Activated CD8-positive, alpha-beta T cell treated with anti-CD3 and anti-CD28 coated beads for 36 hours (primary cell): ENCODE measurements around the gene MAGEB3. TPM values are rescaled to one million over a fixed set of nuclear protein-coding genes. Genes with fewer than 3 reads are reported as not detected.

Source experiments
- ATAC-seq: fragments of 200-7000 bp; cut with Tn5 transposase; one replicate; pipeline ENCODE4 v1.10.0; 2021; ENCODE audit warnings: mild to moderate bottlenecking, moderate library complexity
- CTCF ChIA-PET: fragments of 350-600 bp; sonication (Branson Sonifier 250); formaldehyde crosslinking; loops from one replicate; lab custom pipeline; 2021; ENCODE audit warnings: antibody characterized with exemption; lab: Charles Lee
- POLR2A ChIA-PET: fragments of 350-600 bp; sonication (Branson Sonifier 250); formaldehyde crosslinking; loops from one replicate; lab custom pipeline; 2021; ENCODE audit warnings: antibody characterized with exemption; lab: Charles Lee
- DNase-seq: peaks from one replicate; pipeline ENCODE4 v3.0.0-alpha.2; 2020
- H3K27ac Mint-ChIP-seq: one replicate; pipeline ENCODE4 v1.8.0; 2021; ENCODE audit warnings: mild to moderate bottlenecking, mixed read lengths
- H3K27me3 Mint-ChIP-seq: one replicate; pipeline ENCODE4 v1.8.0; 2021; ENCODE audit warnings: mixed read lengths
- H3K36me3 Mint-ChIP-seq: one replicate; pipeline ENCODE4 v1.8.0; 2021; ENCODE audit warnings: low read depth, mixed read lengths
- H3K4me1 Mint-ChIP-seq: one replicate; pipeline ENCODE4 v1.8.0; 2021; ENCODE audit warnings: low read depth, mixed read lengths
- H3K4me3 Mint-ChIP-seq: one replicate; pipeline ENCODE4 v1.8.0; 2021; ENCODE audit warnings: mild to moderate bottlenecking, moderate library complexity, mixed read lengths
- H3K9me3 Mint-ChIP-seq: one replicate; pipeline ENCODE4 v1.8.0; 2021; ENCODE audit warnings: mixed read lengths
- intact Hi-C: fragments of 100-400 bp; cut with micrococcal nuclease; formaldehyde crosslinking; loops from one replicate; pipeline ENCODE4 v1.10.0; 2022
- total RNA-seq, 2 experiments: library from RNA; stranded (reverse); gene quantifications; one replicate each; pipeline ENCODE4 v1.2.3, GENCODE V29; 2021
- TF ChIP-seq, protein P1 (sequence below): fragments of 200-600 bp; IDR thresholded peaks from one replicate; pipeline ENCODE4 v1.8.0; 2022; ENCODE audit warnings: antibody characterized with exemption, mild to moderate bottlenecking

Gene MAGEB3
- total RNA-seq, 2 experiments from 2014 or later: not detected

DNA sequence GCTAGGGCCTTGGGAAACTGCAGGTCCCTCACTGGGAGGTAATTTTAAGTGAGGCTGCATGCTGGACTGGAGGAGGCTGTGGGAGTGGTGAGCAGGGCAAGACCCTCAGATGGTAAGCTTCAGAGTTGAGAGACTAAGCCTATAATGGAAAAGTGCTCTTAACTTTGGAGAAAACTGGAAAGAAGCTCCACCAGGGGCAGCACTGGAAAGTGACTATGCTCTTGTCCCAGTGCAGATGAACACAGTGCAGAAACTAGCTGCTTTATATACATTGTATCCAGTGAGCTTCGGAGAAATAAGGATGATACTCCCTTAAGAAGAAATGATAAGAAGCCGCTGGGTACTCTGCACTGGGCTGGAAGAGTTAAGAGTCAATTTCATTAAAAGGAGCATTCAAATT is 18.3 kb upstream of the MAGEB3 start:
- no peaks in the 10 kb centered on the region for H3K27me3 Mint-ChIP-seq
- H3K4me1 Mint-ChIP-seq: no peaks in the 10 kb centered on the region
- no peak overlapping the region for H3K27ac Mint-ChIP-seq
- no peaks in the 10 kb centered on the region for H3K9me3 Mint-ChIP-seq
- TF ChIP-seq, protein P1, sequence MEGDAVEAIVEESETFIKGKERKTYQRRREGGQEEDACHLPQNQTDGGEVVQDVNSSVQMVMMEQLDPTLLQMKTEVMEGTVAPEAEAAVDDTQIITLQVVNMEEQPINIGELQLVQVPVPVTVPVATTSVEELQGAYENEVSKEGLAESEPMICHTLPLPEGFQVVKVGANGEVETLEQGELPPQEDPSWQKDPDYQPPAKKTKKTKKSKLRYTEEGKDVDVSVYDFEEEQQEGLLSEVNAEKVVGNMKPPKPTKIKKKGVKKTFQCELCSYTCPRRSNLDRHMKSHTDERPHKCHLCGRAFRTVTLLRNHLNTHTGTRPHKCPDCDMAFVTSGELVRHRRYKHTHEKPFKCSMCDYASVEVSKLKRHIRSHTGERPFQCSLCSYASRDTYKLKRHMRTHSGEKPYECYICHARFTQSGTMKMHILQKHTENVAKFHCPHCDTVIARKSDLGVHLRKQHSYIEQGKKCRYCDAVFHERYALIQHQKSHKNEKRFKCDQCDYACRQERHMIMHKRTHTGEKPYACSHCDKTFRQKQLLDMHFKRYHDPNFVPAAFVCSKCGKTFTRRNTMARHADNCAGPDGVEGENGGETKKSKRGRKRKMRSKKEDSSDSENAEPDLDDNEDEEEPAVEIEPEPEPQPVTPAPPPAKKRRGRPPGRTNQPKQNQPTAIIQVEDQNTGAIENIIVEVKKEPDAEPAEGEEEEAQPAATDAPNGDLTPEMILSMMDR: no peak
- ChIA-PET CTCF (no interaction called here), POLR2A (interaction anchor here (0.7 kb wide), 1 partner anchor 241 kb away, joined by 3 read pairs; no protein-coding TSS in a partner anchor)
- ATAC-seq (no peak), DNase-seq (no peak)
- intact Hi-C loops: no loop called here
- no peak overlapping the region for H3K4me3 Mint-ChIP-seq
- no peaks in the 10 kb centered on the region for H3K36me3 Mint-ChIP-seq

DNA sequence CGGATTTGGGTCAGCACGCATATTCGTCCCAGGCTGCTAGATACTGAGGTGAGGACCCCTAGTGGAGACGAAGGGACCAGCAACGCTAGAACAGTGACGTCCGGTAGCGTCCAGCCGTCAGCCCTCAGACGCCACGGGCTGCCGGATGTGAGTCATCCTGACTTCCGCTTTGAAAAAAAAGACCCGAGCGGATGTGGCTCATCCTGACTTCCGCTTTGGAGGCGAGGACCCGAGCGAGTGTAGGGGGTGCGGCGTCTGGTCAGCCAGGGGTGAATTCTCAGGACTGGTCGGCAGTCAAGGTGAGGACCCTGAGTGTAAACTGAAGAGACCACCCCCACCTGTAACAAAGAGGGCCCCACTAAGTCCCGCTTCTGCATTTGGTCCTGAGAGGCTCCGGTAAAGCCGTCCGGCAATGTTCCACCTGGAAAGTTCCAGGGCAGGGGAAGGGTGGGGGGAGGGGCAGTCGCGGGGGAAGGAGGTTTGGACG is 15.1 kb upstream of the MAGEB3 start, which contains the start of gene MAGEB2:
Gene MAGEB2 (plus strand): TSS at position 207 of the 487 bp plus-strand sequence. CDS start 3,018 bp downstream, outside the sequence.
- Mint-ChIP-seq H3K9me3 (no peaks in the 10 kb centered on the region), H3K27ac (no peak within 1 kb of the TSS), H3K36me3 (no peaks in the 10 kb centered on the region), H3K4me3 (no peak within 1 kb of the TSS), H3K4me1 (no peaks in the 10 kb centered on the region), H3K27me3 (no peaks in the 10 kb centered on the region)
- TF ChIP-seq, protein P1: no peak
- ATAC-seq: no peak
- intact Hi-C loops: no loop called here
- DNase-seq: no peak
- POLR2A ChIA-PET: no interaction called here
- CTCF ChIA-PET: no interaction called here

DNA sequence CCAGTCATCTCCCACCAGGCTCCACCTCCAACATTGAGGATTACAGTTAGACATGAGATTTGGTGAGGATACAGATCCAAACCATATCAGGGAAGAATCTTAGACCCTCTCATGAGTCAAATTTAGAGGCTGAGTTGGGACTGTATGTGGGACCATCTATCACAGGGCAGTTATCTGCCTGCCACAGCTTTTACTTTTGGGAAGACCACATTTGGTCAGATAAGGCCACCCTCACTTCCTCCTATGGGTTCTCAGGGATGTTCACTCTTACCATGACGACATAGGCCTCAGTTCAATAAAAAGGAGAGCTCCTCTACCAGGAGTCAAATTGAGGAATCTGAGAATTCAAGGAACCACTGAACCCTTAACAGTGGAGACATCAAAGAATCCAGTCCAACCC is 13.0 kb upstream of the MAGEB3 start:
- ChIA-PET CTCF (no interaction called here), POLR2A (no interaction called here)
- TF ChIP-seq, protein P1: no peak
- intact Hi-C loops: no loop called here
- H3K4me3 Mint-ChIP-seq: no peak overlapping the region
- ATAC-seq (no peak), DNase-seq (no peak)
- H3K27ac Mint-ChIP-seq: no peak overlapping the region
- no peaks in the 10 kb centered on the region for H3K9me3 Mint-ChIP-seq
- H3K36me3 Mint-ChIP-seq: no peaks in the 10 kb centered on the region
- no peaks in the 10 kb centered on the region for H3K27me3 Mint-ChIP-seq
- H3K4me1 Mint-ChIP-seq: no peaks in the 10 kb centered on the region

DNA sequence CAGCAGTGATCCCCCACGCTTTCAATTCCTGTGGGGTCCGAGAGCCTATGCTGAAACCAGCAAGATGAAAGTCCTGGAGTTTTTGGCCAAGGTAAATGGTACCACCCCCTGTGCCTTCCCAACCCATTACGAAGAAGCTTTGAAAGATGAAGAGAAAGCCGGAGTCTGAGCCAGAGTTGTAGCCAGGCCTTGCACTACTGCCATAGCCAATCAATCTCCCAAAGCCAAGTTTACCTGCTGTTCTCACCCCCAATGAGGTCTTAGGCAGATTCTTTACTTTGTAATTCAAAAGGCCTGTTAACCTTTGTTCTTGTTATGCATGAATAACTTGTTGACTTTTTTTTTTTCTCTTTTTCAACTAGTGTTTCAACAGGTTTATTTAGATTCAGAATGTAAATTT is 11.1 kb upstream of the MAGEB3 start:
- Mint-ChIP-seq H3K4me3 (no peak overlapping the region), H3K36me3 (no peaks in the 10 kb centered on the region), H3K27me3 (no peaks in the 10 kb centered on the region), H3K9me3 (no peaks in the 10 kb centered on the region), H3K4me1 (no peaks in the 10 kb centered on the region), H3K27ac (no peak overlapping the region)
- no peak for DNase-seq
- intact Hi-C loops: no loop called here
- CTCF ChIA-PET: no interaction called here
- TF ChIP-seq, protein P1: no peak
- POLR2A ChIA-PET: no interaction called here
- ATAC-seq: no peak

DNA sequence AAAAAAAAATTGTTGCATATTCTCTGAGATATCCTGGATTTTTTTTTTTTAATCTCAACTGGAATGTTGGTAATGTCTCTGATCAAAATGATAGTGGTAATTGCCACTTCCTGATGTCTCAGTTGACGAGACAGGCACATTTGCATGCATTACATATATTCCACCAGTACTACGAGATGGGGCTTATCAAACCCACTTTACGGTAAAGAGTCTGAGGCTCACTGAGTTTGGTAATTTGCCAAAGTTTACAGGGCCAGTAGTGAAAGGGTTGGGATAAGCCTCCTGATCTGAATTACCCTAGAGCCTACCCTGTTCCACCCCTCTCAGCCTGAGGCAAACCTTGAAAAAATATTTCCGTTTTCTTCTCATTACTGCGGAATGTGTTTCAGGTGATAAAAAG is 9.8 kb upstream of the MAGEB3 start:
- no peaks in the 10 kb centered on the region for H3K36me3 Mint-ChIP-seq
- H3K27ac Mint-ChIP-seq: no peak overlapping the region
- TF ChIP-seq, protein P1: no peak
- intact Hi-C loops: no loop called here
- DNase-seq (no peak), ATAC-seq (no peak)
- H3K9me3 Mint-ChIP-seq: no peaks in the 10 kb centered on the region
- no peaks in the 10 kb centered on the region for H3K27me3 Mint-ChIP-seq
- ChIA-PET POLR2A (no interaction called here), CTCF (no interaction called here)
- no peak overlapping the region for H3K4me3 Mint-ChIP-seq
- no peaks in the 10 kb centered on the region for H3K4me1 Mint-ChIP-seq
